ENCODE measurements around the gene AP2A2. TPM values are rescaled to one million over a fixed set of nuclear protein-coding genes. Genes with fewer than 3 reads are reported as not detected.
A peak's percentile ranks its signal among the peaks of the same experiment; 100 is the strongest.

The AP2A2 gene
- total RNA-seq, 3 donors from 2014 or later, result 44.6 to 112 (median 54.7) TPM

GRCh38 chr11:1038361-1038760 is 112.7 kb downstream of the AP2A2 start:
- intact Hi-C loops (cut with DNase I; ENCODE audit: low total_unique reads), result no loop called here
- no peak overlapping the region for H3K27ac ChIP-seq
- no peak for DNase-seq (ENCODE audit: low spot score in 2 of 2)
- no peaks in the 10 kb centered on the region for H3K36me3 ChIP-seq
- H3K4me3 ChIP-seq, result no peak overlapping the region
- no peaks in the 10 kb centered on the region for H3K9me3 ChIP-seq
- no peaks in the 10 kb centered on the region for H3K4me1 ChIP-seq
- peaks cover 0 to 61% of the 10 kb centered on the region in 2 donors for H3K27me3 ChIP-seq
- TF ChIP-seq POLR2A (IDR thresholded peaks at IDR 0.05) (no peak), CTCF (IDR thresholded peaks at IDR 0.05) (no peak), POLR2AphosphoS5 (IDR thresholded peaks at IDR 0.05) (no peak)

GRCh38 chr11:1038921-1039320 is 113.3 kb downstream of the AP2A2 start:
- no peak for DNase-seq (ENCODE audit: low spot score in 2 of 2)
- H3K36me3 ChIP-seq, result no peaks in the 10 kb centered on the region
- no peaks in the 10 kb centered on the region for H3K4me1 ChIP-seq
- H3K9me3 ChIP-seq, result no peaks in the 10 kb centered on the region
- peaks cover 0 to 61% of the 10 kb centered on the region in 2 donors for H3K27me3 ChIP-seq
- intact Hi-C loops (cut with DNase I; ENCODE audit: low total_unique reads), result no loop called here
- H3K4me3 ChIP-seq, result no peak overlapping the region
- TF ChIP-seq POLR2AphosphoS5 (IDR thresholded peaks at IDR 0.05) (no peak), CTCF (IDR thresholded peaks at IDR 0.05) (no peak)
- no peak overlapping the region for H3K27ac ChIP-seq

- Histone ChIP-seq H3K36me3 (no peaks in the 10 kb centered on the region), H3K27ac (peak overlapping the region in 1 of 2 donors; percentile 51), H3K4me1 (no peaks in the 10 kb centered on the region), H3K27me3 (peaks cover 0 to 53% of the 10 kb centered on the region in 2 donors), H3K9me3 (no peaks in the 10 kb centered on the region), H3K4me3 (no peak overlapping the region)
- TF ChIP-seq POLR2A (IDR thresholded peaks at IDR 0.05) (no peak), CTCF (IDR thresholded peaks at IDR 0.05) (no peak)
- intact Hi-C loops (cut with DNase I; ENCODE audit: low total_unique reads), result no loop called here
- peak in 1 of 2 donors; percentile 31 for DNase-seq (ENCODE audit: low spot score in 2 of 2)
Observed at GRCh38 chr11:1039481-1040427, 114.1 kb downstream of the AP2A2 start.

- Histone ChIP-seq H3K4me3 (no peak overlapping the region), H3K36me3 (no peaks in the 10 kb centered on the region), H3K4me1 (no peaks in the 10 kb centered on the region), H3K27ac (peak overlapping the region in 1 of 2 donors; percentile 51), H3K9me3 (no peaks in the 10 kb centered on the region), H3K27me3 (peaks cover 0 to 45% of the 10 kb centered on the region in 2 donors)
- no peak for DNase-seq (ENCODE audit: low spot score in 2 of 2)
- no peak for TF ChIP-seq CTCF (IDR thresholded peaks at IDR 0.05)
- no peak for TF ChIP-seq POLR2AphosphoS5 (IDR thresholded peaks at IDR 0.05)
- no peak for TF ChIP-seq POLR2A (IDR thresholded peaks at IDR 0.05)
- intact Hi-C loops (cut with DNase I; ENCODE audit: low total_unique reads), result no loop called here
Observed at GRCh38 chr11:1040428-1041148, 114.9 kb downstream of the AP2A2 start.

- no peaks in the 10 kb centered on the region for H3K36me3 ChIP-seq
- TF ChIP-seq POLR2A (IDR thresholded peaks at IDR 0.05) (no peak), CTCF (IDR thresholded peaks at IDR 0.05) (no peak), POLR2AphosphoS5 (IDR thresholded peaks at IDR 0.05) (no peak)
- H3K4me3 ChIP-seq, result no peak overlapping the region
- H3K27me3 ChIP-seq, result peaks cover 0 to 40% of the 10 kb centered on the region in 2 donors
- DNase-seq (ENCODE audit: low spot score in 2 of 2), result no peak
- no peaks in the 10 kb centered on the region for H3K4me1 ChIP-seq
- intact Hi-C loops (cut with DNase I; ENCODE audit: low total_unique reads), result no loop called here
- H3K27ac ChIP-seq, result no peak overlapping the region
- no peaks in the 10 kb centered on the region for H3K9me3 ChIP-seq
Observed at GRCh38 chr11:1041149-1041467, 115.4 kb downstream of the AP2A2 start.

All from breast epithelium (tissue), 4 donors.